ENCODE results near the gene DGKI.
"Not testable (repeated sequence)": the region's sequence is repeated elsewhere in the genome, so short reads cannot be mapped to it uniquely, and the experiment has no call there.

Gene DGKI

GRCh38 chr7:137453356-137453755 lies 393.4 kb downstream of the DGKI start:
- Mint-ChIP-seq H3K4me1 (no peaks in the 10 kb centered on the region), H3K36me3 (no peaks in the 10 kb centered on the region), H3K4me3 (no peak overlapping the region), H3K27me3 (no peaks in the 10 kb centered on the region), H3K9me3 (no peaks in the 10 kb centered on the region), H3K27ac (no peak overlapping the region)
- CTCF ChIA-PET = interaction anchor here (0.6 kb wide), 1 partner anchor 29 kb away, joined by 3 read pairs; no protein-coding TSS in a partner anchor
- DNase-seq = no peak

- H3K27ac Mint-ChIP-seq = no peak overlapping the region
- no peak for DNase-seq
- no peaks in the 10 kb centered on the region for H3K4me1 Mint-ChIP-seq
- no peaks in the 10 kb centered on the region for H3K27me3 Mint-ChIP-seq
- H3K4me3 Mint-ChIP-seq = no peak overlapping the region
- H3K36me3 Mint-ChIP-seq = no peaks in the 10 kb centered on the region
- H3K9me3 Mint-ChIP-seq = no peaks in the 10 kb centered on the region
- CTCF ChIA-PET = interaction anchor here (0.7 kb wide), 1 partner anchor 178 kb away, joined by 3 read pairs; no protein-coding TSS in a partner anchor
Measured at GRCh38 chr7:137449016-137449415, 397.8 kb downstream of the DGKI start.

DNA sequence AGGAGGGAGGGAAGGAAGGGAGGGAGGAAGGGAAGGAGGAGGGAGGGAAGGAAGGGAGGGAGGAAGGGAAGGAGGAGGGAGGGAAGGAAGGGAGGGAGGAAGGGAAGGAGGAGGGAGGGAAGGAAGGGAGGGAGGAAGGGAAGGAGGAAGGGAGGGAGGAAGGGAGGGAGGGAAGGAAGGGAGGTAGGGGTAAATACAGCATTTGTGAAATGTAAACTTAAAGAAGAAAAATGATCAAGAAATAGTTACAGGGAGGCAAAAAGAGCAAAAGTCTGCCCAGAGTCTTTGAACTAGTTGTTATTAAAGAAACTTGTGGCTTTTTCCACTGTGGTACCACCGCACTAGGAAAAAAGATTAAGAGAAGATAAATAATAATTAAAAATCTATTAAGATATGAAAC lies 398.2 kb downstream of the DGKI start:
- CTCF ChIA-PET, H3K4me3 Mint-ChIP-seq, H3K27me3 Mint-ChIP-seq, H3K9me3 Mint-ChIP-seq, H3K4me1 Mint-ChIP-seq, DNase-seq, H3K36me3 Mint-ChIP-seq, H3K27ac Mint-ChIP-seq: not testable (repeated sequence)

GRCh38 chr7:137446025-137446424 lies 400.7 kb downstream of the DGKI start:
- no peak for DNase-seq
- Mint-ChIP-seq H3K4me1 (no peaks in the 10 kb centered on the region), H3K27ac (no peak overlapping the region), H3K4me3 (no peak overlapping the region), H3K9me3 (no peaks in the 10 kb centered on the region), H3K27me3 (no peaks in the 10 kb centered on the region), H3K36me3 (no peaks in the 10 kb centered on the region)
- CTCF ChIA-PET = no interaction called here

DNA sequence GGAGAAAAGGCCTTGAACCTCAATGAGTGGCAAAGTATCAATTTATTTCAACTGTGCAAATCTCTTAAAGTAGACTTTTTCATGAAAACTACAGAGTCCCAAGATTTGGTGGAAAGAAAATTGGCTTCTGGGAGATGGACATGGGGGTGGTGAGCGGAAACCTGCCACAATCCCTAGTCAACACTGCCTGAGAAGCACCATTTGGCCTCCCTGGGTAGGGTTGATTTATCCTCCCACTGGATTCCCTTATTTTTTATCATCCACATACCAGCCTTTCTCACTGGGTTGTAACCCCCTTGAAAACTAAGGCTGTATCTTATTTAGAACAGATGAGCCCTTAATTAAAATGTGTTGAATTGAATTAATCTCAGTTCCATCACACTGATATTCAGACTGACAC lies 401.5 kb downstream of the DGKI start:
- H3K36me3 Mint-ChIP-seq = no peaks in the 10 kb centered on the region
- H3K4me1 Mint-ChIP-seq = no peaks in the 10 kb centered on the region
- no peak overlapping the region for H3K27ac Mint-ChIP-seq
- DNase-seq = no peak
- no peak overlapping the region for H3K4me3 Mint-ChIP-seq
- H3K9me3 Mint-ChIP-seq = no peaks in the 10 kb centered on the region
- H3K27me3 Mint-ChIP-seq = no peaks in the 10 kb centered on the region
- CTCF ChIA-PET = no interaction called here

- Mint-ChIP-seq H3K36me3 (no peaks in the 10 kb centered on the region), H3K27me3 (no peaks in the 10 kb centered on the region)
Measured at GRCh38 chr7:137443616-137444015, 403.2 kb downstream of the DGKI start.

DNA sequence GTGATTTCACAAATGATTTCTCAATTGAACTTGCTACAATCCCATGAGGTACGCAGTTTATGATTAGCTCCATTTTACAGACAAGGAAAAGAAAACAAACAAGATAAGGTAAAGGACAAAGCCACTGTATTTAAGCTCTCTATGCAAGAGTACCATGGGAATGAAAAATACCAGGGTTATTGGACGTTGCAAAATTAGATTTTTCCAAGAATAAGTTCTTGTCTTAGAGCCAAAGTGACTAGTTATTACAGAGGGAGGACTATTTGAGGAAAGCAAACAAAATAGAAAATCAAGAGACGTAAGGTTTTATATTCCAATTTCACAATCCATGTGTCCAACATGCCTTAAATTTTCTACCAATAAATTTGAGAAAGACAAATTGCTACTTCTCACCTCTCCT lies 405.3 kb downstream of the DGKI start:
- Mint-ChIP-seq H3K36me3 (no peaks in the 10 kb centered on the region), H3K4me3 (no peak overlapping the region), H3K4me1 (no peaks in the 10 kb centered on the region), H3K9me3 (no peaks in the 10 kb centered on the region), H3K27me3 (no peaks in the 10 kb centered on the region), H3K27ac (no peak overlapping the region)
- CTCF ChIA-PET = no interaction called here
- DNase-seq = no peak

More at GRCh38 chr7:137443616-137444015, 403.2 kb downstream of the DGKI start:
- Mint-ChIP-seq H3K9me3 (no peaks in the 10 kb centered on the region), H3K27ac (no peak overlapping the region), H3K4me1 (no peaks in the 10 kb centered on the region), H3K4me3 (no peak overlapping the region)
- CTCF ChIA-PET = no interaction called here
- DNase-seq = no peak

DNA sequence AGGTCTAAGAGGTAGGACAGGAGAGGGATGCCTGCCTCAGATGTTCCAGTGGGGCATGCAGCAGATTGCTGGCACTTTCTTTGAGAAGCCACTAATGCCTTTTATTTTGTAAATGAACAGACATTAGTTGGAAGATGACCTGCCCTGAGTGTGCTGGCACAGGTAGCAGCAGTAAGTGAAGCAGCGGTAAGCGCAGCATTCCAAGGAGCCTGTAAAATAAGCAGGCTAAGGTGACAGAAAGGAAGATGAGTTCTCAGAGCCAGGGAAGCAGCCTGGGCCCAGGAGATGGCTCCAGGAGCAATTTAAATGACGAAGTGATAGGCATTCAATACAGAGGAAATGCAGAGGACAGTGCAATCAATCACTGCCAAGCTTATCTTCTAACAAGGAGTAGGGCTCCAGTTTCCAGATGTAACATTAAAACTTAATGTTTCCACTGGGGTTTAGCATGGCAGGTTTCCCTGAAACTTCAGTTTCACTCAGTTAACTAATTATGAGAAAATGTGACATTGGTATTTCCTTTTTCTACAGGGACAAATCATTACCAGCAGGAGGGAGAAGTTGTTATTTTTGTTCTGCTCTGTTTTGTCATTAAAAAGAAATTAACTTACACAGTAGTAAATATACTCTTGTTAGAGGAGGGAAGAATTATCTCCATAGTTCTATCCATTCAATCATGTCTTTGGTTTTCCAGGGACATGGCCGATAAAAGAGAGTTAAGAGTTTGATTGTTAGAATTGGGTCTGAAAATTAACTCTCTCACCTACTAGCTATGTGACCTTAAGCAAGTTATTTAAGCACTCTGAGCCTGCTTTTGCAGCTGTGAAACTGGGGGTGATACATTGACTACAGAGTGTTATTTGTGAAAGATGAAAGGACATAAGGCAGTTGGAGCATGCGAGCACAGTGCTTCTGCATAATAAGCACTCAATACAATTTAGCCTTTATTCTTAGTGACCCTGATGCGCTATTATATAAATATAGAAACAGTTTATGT lies 406.6 kb downstream of the DGKI start:
- no peaks in the 10 kb centered on the region for H3K9me3 Mint-ChIP-seq
- H3K27ac Mint-ChIP-seq = no peak overlapping the region
- H3K36me3 Mint-ChIP-seq = no peaks in the 10 kb centered on the region
- no peak for DNase-seq
- CTCF ChIA-PET = no interaction called here
- no peaks in the 10 kb centered on the region for H3K4me1 Mint-ChIP-seq
- H3K4me3 Mint-ChIP-seq = no peak overlapping the region
- no peaks in the 10 kb centered on the region for H3K27me3 Mint-ChIP-seq

- no peaks in the 10 kb centered on the region for H3K27me3 Mint-ChIP-seq
- H3K4me3 Mint-ChIP-seq = no peak overlapping the region
- no peak for DNase-seq
- CTCF ChIA-PET = no interaction called here
- H3K36me3 Mint-ChIP-seq = no peaks in the 10 kb centered on the region
- no peaks in the 10 kb centered on the region for H3K4me1 Mint-ChIP-seq
- H3K9me3 Mint-ChIP-seq = no peaks in the 10 kb centered on the region
- H3K27ac Mint-ChIP-seq = no peak overlapping the region
Measured at GRCh38 chr7:137434946-137435345, 411.8 kb downstream of the DGKI start.

DNA sequence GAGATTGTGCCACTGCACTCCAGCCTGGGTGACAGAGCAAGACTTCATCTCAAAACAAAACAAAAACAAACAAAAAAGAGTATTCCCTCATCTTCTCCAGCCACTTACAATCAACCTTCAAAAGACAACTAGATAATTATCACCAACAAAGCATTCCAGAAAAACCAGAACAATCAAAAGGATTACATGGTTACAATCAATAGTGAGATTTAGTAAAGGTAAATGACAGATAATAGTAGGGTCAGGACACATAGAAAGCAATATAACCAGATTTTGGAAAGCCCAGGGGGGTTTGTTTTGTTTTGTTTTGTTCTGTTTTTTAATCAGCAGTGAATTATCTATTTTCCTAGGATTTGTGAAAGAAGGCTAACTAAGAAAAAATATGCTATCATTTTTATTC lies 412.2 kb downstream of the DGKI start:
- DNase-seq = no peak
- no peaks in the 10 kb centered on the region for H3K9me3 Mint-ChIP-seq
- no peaks in the 10 kb centered on the region for H3K4me1 Mint-ChIP-seq
- no peaks in the 10 kb centered on the region for H3K36me3 Mint-ChIP-seq
- no peak overlapping the region for H3K27ac Mint-ChIP-seq
- H3K4me3 Mint-ChIP-seq = no peak overlapping the region
- H3K27me3 Mint-ChIP-seq = no peaks in the 10 kb centered on the region
- CTCF ChIA-PET = no interaction called here

GRCh38 chr7:137423321-137423720 lies 423.5 kb downstream of the DGKI start:
- no peaks in the 10 kb centered on the region for H3K27me3 Mint-ChIP-seq
- H3K36me3 Mint-ChIP-seq = no peaks in the 10 kb centered on the region
- no peaks in the 10 kb centered on the region for H3K9me3 Mint-ChIP-seq
- no peak overlapping the region for H3K27ac Mint-ChIP-seq
- no peaks in the 10 kb centered on the region for H3K4me1 Mint-ChIP-seq
- no peak for DNase-seq
- no peak overlapping the region for H3K4me3 Mint-ChIP-seq
- CTCF ChIA-PET = no interaction called here

DNA sequence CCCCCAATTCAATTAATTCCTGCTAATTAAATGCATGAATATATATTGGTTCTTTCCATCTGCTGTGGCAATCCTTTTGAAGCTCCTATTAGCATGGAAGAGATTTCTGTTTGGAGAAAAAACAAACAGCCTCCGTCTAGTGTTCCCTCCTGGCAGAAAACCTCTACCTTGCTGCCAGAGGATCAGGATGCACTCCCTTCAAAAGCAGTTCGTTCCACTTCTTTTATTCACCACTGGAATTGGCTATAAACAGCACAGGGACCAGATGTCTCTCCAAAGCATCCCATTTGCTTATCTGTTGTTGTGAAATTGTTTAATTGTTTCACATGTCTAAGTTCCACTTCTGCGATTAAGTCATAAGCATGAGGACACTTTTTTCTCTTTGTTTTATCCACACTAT lies 425.4 kb downstream of the DGKI start:
- CTCF ChIA-PET = no interaction called here
- Mint-ChIP-seq H3K27me3 (no peaks in the 10 kb centered on the region), H3K9me3 (no peaks in the 10 kb centered on the region), H3K36me3 (no peaks in the 10 kb centered on the region), H3K4me3 (no peak overlapping the region), H3K27ac (no peak overlapping the region), H3K4me1 (no peaks in the 10 kb centered on the region)
- DNase-seq = no peak

GRCh38 chr7:137418841-137419240 lies 427.9 kb downstream of the DGKI start:
- Mint-ChIP-seq H3K27me3 (no peaks in the 10 kb centered on the region), H3K36me3 (no peaks in the 10 kb centered on the region), H3K4me3 (no peak overlapping the region), H3K9me3 (no peaks in the 10 kb centered on the region), H3K27ac (no peak overlapping the region), H3K4me1 (no peaks in the 10 kb centered on the region)
- no peak for DNase-seq
- CTCF ChIA-PET = no interaction called here

- CTCF ChIA-PET = no interaction called here
- H3K27ac Mint-ChIP-seq = no peak overlapping the region
- no peaks in the 10 kb centered on the region for H3K27me3 Mint-ChIP-seq
- H3K4me1 Mint-ChIP-seq = no peaks in the 10 kb centered on the region
- no peak for DNase-seq
- H3K4me3 Mint-ChIP-seq = no peak overlapping the region
- peaks cover 2% of the 10 kb centered on the region for H3K9me3 Mint-ChIP-seq
- H3K36me3 Mint-ChIP-seq = no peaks in the 10 kb centered on the region
Measured at GRCh38 chr7:137417464-137417863, 429.3 kb downstream of the DGKI start.

- no peaks in the 10 kb centered on the region for H3K4me1 Mint-ChIP-seq
- H3K9me3 Mint-ChIP-seq = peaks cover 2% of the 10 kb centered on the region
- CTCF ChIA-PET = no interaction called here
- no peaks in the 10 kb centered on the region for H3K27me3 Mint-ChIP-seq
- no peak overlapping the region for H3K27ac Mint-ChIP-seq
- no peaks in the 10 kb centered on the region for H3K36me3 Mint-ChIP-seq
- no peak for DNase-seq
- no peak overlapping the region for H3K4me3 Mint-ChIP-seq
Measured at GRCh38 chr7:137413901-137414300, 432.9 kb downstream of the DGKI start.
